ENCODE results near the gene PARD3.
"Not testable (repeated sequence)": the region's sequence is repeated elsewhere in the genome, so short reads cannot be mapped to it uniquely, and the experiment has no call there.

PARD3 gene

DNA sequence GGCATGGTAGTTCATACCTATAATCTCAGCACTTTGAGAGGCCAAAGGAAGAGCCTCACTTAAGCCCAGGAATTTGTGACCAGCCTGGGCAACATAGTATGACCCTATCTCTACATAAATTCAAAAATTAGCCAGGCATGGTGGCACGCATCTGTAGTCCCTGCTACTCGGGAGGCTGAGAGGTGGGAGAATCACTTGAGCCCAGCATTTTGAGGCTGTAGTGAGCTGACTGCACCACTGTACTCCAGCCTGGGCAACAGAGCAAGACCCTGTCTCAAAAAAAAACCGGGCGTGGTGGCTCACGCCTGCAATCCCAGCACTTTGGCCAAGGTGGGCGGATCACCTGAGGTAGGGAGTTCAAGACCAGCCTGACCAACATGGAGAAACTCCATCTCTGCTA, 19.8 kb downstream of the PARD3 start:
- no peak for DNase-seq

GRCh38 chr10:34794835-34795234, 20.3 kb downstream of the PARD3 start:
- DNase-seq = no peak

DNA sequence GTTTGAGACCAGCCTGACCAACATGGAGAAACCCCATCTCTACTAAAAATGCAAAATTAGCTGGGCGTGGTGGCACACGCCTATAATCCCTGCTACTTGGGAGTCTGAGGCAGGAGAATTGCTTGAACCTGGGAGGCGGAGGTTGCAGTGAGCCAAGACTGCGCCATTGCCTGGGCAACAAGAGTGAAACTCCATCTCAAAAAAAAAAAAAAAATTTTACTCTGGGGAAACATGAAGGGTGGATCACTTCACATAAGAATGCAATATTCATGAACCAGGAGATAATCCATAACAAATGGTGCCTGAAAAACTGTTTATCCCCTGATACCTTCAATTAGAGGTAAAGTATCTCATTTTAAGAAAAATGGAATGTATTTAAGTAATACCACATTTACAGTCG, 21.5 kb downstream of the PARD3 start:
- not testable (repeated sequence) for DNase-seq

DNA sequence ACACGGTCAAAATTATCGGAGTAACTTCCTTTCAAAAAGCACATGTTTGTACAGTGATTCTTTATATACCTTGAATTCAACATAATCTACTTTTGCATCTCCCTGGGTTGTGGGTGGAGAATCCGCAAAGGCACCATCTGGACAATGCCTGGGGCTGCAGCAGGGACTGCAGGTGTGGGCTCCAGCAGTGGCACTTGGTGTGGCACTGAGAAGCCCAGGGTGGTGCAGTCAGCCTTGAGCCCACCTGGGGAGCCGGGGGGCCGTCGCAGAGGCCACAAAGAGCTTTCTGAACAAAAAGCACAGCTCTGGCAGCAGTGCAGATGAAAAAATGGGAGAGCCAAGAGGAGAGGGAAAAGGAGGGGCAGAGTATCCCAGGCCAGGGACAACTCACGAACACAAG, 22.2 kb downstream of the PARD3 start:
- DNase-seq = no peak

DNA sequence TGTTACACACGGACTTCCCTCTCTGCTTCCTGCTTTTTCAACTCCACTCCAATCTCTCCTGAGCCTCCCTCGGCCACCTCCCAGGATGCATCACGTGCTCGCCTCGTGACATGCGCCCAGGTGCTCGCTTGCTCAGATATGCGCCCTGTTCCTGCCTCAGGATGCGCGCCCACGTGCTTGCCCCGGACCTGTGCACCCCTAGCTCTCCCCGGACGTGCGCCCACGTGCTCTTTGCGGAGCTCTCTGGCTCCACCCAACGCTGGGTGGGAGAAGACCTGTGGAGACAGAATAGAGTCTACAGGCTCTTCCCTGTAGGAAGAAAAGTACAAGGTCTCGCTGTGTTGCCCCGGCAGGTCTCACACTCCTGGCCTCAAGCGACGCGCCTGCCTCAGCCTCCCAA, 23.1 kb downstream of the PARD3 start:
- DNase-seq = no peak

DNA sequence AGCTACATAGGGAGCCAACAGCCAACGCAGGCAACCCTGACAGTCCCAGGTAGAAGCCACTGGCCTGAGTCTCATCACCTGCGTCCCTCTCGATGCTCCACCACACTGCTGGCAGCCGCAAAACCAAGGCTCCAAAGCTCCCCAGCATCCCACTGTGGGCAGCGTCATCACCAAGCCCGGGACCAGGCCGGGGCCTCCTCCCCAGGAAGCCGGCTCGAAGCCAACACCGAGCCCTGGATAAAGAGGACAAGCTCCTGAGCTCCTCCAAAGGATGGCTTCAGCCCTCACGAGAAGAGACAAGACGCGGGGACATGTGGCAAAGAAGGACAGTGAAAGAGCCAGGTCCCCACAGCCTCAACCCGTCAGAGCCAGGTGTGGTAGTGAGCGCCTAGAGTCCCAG, 23.9 kb downstream of the PARD3 start:
- no peak for DNase-seq

- no peak for DNase-seq
Observed at GRCh38 chr10:34789966-34790506, 25.1 kb downstream of the PARD3 start.

DNA sequence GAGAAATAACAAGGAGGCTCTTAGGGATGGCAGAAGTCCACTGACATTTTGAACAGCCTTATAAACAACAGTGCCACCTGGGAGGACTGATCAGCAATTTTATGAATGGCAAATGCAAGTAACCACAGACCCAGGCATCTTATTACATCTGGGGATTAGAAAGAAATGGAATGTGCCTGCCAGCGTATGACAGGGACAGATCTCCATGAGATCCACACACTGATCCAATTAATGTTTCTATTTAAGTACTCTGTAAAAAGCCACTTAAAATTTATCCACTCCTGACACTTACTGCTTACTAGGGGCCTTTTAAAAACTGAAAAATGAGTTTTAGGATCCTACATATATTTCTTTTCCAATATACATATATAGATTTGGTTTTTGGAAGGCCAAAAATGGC, 28.6 kb downstream of the PARD3 start:
- DNase-seq = no peak

- DNase-seq = no peak
Observed at GRCh38 chr10:34781711-34782110, 33.4 kb downstream of the PARD3 start.

GRCh38 chr10:34780818-34781380, 34.2 kb downstream of the PARD3 start:
- DNase-seq = peak; percentile 47

DNA sequence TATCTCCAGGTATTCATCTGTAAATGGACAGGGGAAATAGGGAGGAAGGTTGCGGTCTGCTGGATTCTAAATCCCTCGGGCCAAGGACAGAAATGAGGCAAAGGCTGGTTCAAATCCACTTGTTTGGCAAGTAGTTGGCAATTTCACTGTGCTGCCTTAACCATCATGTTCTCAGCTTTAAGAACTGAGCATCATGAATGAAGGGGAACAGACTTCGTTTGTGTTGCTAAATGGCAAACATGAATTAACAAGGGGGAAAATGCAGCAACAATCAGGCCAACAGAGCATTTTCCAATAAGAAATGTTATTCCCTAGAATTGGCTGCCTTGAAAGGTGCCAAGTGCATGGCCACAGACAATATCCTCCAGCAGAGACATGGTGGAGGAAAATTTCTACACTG, 36.9 kb downstream of the PARD3 start:
- no peak for DNase-seq

GRCh38 chr10:34776090-34776690, 38.9 kb downstream of the PARD3 start:
- no peak for DNase-seq

DNA sequence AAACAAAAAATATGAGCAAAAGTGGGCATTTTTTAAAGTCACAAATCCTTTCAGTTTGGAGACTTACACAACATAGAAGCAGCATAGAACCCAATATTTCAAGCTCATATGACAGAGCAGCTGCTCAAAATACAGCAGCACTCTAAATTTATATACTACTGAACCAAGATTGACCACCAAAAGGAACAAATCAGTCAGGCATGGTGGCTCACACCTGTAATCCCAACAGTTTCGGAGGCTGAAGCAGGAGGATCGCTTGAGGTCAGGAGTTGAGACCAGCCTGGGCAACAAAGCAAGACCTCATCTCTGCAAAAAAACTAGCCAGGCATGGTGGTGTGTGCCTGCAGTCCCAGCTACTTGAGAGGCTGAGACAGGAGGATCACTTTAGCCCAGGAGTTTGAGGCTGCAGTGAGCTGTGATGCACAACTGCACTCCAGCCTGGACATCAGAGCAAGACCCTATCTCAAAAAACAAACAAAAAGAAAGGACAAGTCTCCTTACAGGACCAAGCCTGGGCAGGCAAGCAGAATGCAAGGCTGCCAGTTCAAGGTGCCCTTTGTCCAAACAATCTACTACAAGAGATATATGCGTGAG, 40.0 kb downstream of the PARD3 start:
- DNase-seq = no peak

- no peak for DNase-seq
Observed at GRCh38 chr10:34773636-34774630, 41.2 kb downstream of the PARD3 start.

DNA sequence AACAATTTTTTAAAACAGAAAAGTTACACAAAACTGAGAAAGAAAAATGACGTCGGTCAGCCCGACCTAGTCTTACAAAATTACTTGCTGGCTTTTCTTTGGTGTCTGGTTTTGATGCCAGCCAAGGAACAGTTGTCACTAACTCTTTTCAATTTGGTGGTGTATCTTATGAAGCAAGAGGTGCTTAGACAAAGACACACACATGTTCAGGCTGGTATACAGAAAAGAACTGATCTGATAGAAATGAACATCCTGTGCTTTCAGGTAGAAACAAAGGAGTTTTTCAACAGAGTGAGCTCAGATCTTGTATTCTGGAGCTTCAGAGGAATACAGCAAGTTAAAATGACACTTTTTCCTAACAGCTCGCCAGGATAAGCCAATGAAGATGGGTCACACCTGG, 43.6 kb downstream of the PARD3 start:
- DNase-seq = no peak

DNA sequence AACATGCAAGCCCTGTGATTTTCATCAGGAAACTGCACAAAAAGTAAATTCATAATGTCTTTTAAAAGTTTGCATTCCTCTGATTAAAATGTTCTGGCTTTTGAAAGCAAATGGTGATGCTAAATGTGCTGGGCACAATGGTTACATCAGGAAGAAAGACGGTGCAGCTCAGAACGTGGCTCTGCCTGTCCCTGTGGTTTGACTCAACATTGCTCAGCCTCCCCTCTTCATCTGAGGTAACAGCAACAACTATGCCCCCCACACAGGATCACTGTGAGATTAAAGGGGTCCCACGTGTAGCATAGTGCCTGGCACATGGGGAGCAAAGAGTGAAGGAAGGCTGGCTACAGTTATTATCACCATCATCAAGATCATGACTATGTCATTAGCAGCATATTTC, 44.0 kb downstream of the PARD3 start:
- DNase-seq = no peak

- DNase-seq = no peak
Observed at GRCh38 chr10:34769899-34770298, 45.2 kb downstream of the PARD3 start.

GRCh38 chr10:34768972-34769330, 46.1 kb downstream of the PARD3 start:
- DNase-seq = no peak

DNA sequence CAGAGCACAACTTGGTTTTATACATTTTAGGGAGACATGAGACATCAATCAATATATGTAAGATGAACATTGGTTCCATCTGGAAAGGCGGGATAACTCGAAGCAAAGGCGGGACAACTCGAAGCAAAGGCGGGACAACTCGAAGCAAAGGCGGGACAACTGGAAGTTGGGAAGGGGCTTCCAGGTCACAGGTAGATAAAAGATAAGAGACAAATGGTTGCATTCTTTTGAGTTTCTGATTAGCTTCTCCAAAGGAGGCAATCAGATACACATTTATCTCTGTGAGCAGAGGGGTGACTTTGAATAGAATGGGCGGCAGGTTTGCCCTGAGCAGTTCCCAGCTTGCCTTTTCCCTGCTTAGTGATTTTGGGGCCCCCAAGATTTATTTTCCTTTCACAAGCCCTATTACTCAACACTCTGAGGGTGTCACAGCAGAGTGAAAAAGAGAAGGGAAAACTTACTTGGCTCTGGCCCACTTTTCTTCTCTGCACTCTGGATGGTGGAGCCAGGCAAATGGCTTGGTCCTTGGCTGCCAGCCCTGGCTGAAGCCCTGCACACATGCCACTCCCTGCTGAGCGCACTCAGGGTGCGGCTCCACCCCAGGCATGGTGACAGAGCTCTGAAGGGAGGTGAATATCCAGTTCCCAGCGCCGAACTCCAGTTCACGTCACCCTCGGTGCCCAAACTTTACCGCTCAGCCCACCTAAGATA, 46.7 kb downstream of the PARD3 start:
- DNase-seq = no peak

DNA sequence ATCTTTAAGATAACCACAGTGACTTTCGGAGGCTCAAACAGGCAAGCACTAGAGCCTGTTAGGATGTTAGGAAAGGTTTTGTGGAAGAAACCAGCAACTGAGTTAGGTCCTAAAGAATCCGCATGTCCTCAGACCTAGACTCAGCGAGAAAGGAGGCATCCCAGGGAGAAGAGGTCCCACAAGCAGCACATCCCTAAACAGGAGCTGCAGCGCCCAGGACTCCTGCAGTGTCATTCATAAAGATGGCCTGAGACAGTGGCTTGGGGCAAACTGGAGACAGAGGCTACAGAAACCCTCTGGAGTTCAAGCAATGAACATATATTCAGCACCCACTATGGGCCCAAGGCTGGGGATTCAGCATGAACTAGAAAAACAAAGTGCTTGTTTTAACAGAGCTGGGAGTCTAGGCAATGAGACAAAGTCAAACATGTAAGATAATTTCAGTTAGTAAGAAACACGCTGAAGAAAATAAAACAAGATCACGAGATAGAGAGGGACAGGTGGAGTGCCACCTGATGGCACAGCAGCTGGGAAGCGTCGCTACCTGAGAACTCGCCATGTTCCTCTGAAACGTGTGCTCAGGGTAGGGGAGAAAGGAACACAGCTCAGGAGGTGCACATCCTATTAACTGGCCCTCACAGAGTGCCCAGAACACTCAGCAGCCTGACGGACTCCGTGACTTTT, 48.1 kb downstream of the PARD3 start:
- no peak for DNase-seq

DNA sequence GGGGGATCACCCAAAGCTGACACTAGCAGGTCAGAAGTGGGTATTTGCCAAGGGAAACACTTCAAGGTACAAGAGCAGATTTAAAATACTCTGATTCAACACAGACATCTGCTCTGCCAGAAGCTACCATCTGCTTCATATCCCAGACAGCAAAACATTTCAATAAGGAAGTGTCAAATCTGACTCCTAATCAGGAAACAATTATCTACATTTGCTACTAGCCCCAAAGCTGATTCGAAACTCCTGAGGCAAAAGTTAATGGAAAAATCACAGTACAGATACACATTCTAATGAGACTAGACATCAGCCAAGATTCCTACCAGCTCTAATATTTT, 48.9 kb downstream of the PARD3 start:
- no peak for DNase-seq

DNA sequence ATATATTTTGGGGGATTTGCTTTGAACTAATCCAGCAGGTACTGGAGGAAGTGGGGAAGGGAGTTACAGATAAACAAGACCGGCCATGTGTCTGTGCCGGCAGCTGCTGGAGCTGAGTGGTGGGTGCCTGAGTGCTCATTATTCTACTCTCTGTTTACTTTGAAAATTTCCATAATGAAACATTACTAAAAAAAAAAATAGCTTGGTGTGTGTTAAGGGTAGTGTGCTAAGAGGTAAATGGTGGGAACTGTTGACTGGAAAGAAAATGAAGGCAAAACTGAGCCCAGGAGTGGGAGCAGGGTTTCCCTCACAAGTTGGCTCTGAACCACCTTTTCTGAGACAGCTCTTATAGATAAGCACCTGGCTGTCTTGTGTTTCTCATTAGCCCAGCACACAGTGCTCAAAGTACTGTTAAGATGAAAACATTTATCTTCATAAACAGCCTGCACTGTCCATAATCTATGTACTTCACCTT, 50.6 kb downstream of the PARD3 start:
- DNase-seq = no peak

All from suppressor macrophage treated with lipopolysaccharide for 4 hours (primary cell).